H1 (cell line): ENCODE data around the gene INPP5B. TPM values are rescaled to one million over a fixed set of nuclear protein-coding genes. Genes with fewer than 3 reads are reported as not detected.

Experiments
- CTCF ChIA-PET: fragments of 300-600 bp; sonication (Branson Sonifier 250); formaldehyde crosslinking; loops from one replicate; lab custom pipeline; 2021; ENCODE audit not compliant: partially characterized antibody; lab: Charles Lee
- POLR2A ChIA-PET: fragments of 300-600 bp; sonication (Branson Sonifier 250); formaldehyde crosslinking; loops from one replicate; lab custom pipeline; 2021; ENCODE audit warnings: inconsistent platforms; ENCODE audit not compliant: partially characterized antibody; lab: Charles Lee
- DNase-seq, 2 experiments: peaks; one replicate each; pipeline versions ENCODE4 v3.0.0 to v3.0.0-alpha.2; 2010 to 2022; ENCODE audit warnings: low spot score in 2 of 2, low read depth in 1 of 2, mixed read lengths in 1 of 2
- FAIRE-seq: peaks from 2 replicates; lab custom pipeline; 2011; peaks lifted over from hg19 to GRCh38; lab: Jason Lieb, UNC
- H2AFZ ChIP-seq: 2 replicates; pipeline ENCODE4 v1.8.1; 2012; ENCODE audit warnings: low read length, inconsistent platforms
- H2AK5ac ChIP-seq: 2 replicates; pipeline ENCODE4 v1.6.1; 2013; ENCODE audit warnings: low read depth, low read length
- H2BK120ac ChIP-seq: replicated peaks from 2 replicates; pipeline ENCODE3; 2013; ENCODE audit warnings: low read depth, low read length, inconsistent platforms
- H2BK12ac ChIP-seq: 2 replicates; pipeline ENCODE4 v1.6.1; 2013; ENCODE audit warnings: low read depth, low read length
- H2BK15ac ChIP-seq: 2 replicates; pipeline ENCODE4 v1.6.1; 2013; ENCODE audit warnings: low read length
- H2BK20ac ChIP-seq: 2 replicates; pipeline ENCODE4 v1.6.1; 2013; ENCODE audit warnings: low read length
- H2BK5ac ChIP-seq: 2 replicates; pipeline ENCODE4 v1.6.1; 2013; ENCODE audit warnings: low read depth, low read length
- H3K14ac ChIP-seq: 2 replicates; pipeline ENCODE4 v1.6.1; 2013; ENCODE audit warnings: inconsistent platforms; ENCODE audit not compliant: insufficient read length
- H3K18ac ChIP-seq: 2 replicates; pipeline ENCODE4 v1.6.1; 2013; ENCODE audit warnings: low read length; ENCODE audit errors: extremely low read depth
- H3K23ac ChIP-seq: 2 replicates; pipeline ENCODE4 v1.6.1; 2013; ENCODE audit warnings: inconsistent platforms; ENCODE audit not compliant: insufficient read length
- H3K23me2 ChIP-seq: 2 replicates; pipeline ENCODE4 v1.6.1; 2013; ENCODE audit warnings: low read depth, low read length
- H3K27ac ChIP-seq: 2 replicates; pipeline ENCODE4 v1.6.1; 2011; ENCODE audit warnings: low read depth, low read length, inconsistent platforms
- H3K27me3 ChIP-seq, 4 experiments: replicated peaks in 1 of 4; 1 replicate in 1 of 4; 2 replicates in 3 of 4; pipeline versions ENCODE4 v1.6.1 to v1.8.1; 2011 to 2013; ENCODE audit warnings: low read length in 3 of 4, mild to moderate bottlenecking in 3 of 4, inconsistent platforms in 2 of 4, mixed read lengths in 2 of 4, moderate library complexity in 1 of 4; ENCODE audit not compliant: control insufficient read depth in 3 of 4, insufficient read depth in 3 of 4; ENCODE audit errors: extremely low read depth in 1 of 4
- H3K36me3 ChIP-seq, 4 experiments: 2 replicates each; pipeline versions ENCODE4 v1.6.1 to v1.8.1; 2011 to 2013; ENCODE audit warnings: mild to moderate bottlenecking in 4 of 4, low read length in 3 of 4, moderate library complexity in 2 of 4, control low read depth in 1 of 4, inconsistent platforms in 1 of 4; ENCODE audit not compliant: insufficient read depth in 4 of 4, control insufficient read depth in 2 of 4
- H3K4ac ChIP-seq: replicated peaks from 2 replicates; pipeline ENCODE3; 2013; ENCODE audit warnings: low read length, low read depth, mixed read lengths, inconsistent platforms; ENCODE audit not compliant: insufficient read length
- H3K4me1 ChIP-seq, 4 experiments: replicated peaks in 1 of 4; 1 replicate in 1 of 4; 2 replicates in 3 of 4; pipeline versions ENCODE4 v1.6.1 to v1.8.1; 2011 to 2013; ENCODE audit warnings: low read length in 3 of 4, inconsistent platforms in 2 of 4, mixed read lengths in 1 of 4; ENCODE audit not compliant: insufficient read depth in 4 of 4, control insufficient read depth in 3 of 4
- H3K4me2 ChIP-seq, 2 experiments: 2 replicates each; pipeline versions ENCODE4 v1.6.1 to v1.8.1; 2011 to 2013; ENCODE audit warnings: low read depth in 2 of 2, low read length in 2 of 2, control low read depth in 1 of 2, inconsistent platforms in 1 of 2, mild to moderate bottlenecking in 1 of 2; ENCODE audit not compliant: insufficient read depth in 1 of 2
- H3K4me3 ChIP-seq, 4 experiments: fragments of 200-600, 300-600 bp in 1 of 4; sonication (generic), shearing (Covaris generic), sonication (Bioruptor Twin) in 1 of 4; 2 replicates each; pipeline versions ENCODE4 v1.5.1 to v1.8.1; 2011 to 2016; ENCODE audit warnings: low read length in 4 of 4, low read depth in 3 of 4, control low read depth in 2 of 4, inconsistent platforms in 2 of 4, mild to moderate bottlenecking in 2 of 4, mixed read lengths in 1 of 4, moderate library complexity in 1 of 4; ENCODE audit not compliant: insufficient read depth in 2 of 4; ENCODE audit errors: extremely low read depth in 1 of 4
- H3K56ac ChIP-seq: replicated peaks from 2 replicates; pipeline ENCODE3; 2013; ENCODE audit warnings: low read depth, mild to moderate bottlenecking, mixed read lengths, low read length, inconsistent platforms; ENCODE audit not compliant: insufficient read length
- H3K79me1 ChIP-seq: 2 replicates; pipeline ENCODE4 v1.6.1; 2013; ENCODE audit warnings: low read depth, low read length, control low read depth
- H3K79me2 ChIP-seq, 2 experiments: 2 replicates each; pipeline versions ENCODE4 v1.6.1 to v1.8.1; 2012 to 2013; ENCODE audit warnings: low read length in 2 of 2, mild to moderate bottlenecking in 2 of 2, inconsistent platforms in 1 of 2; ENCODE audit not compliant: insufficient read depth in 2 of 2, control insufficient read depth in 1 of 2
- H3K9ac ChIP-seq, 4 experiments: replicated peaks in 1 of 4; 1 replicate in 1 of 4; 2 replicates in 3 of 4; pipeline versions ENCODE4 v1.6.1 to v1.8.1; 2011 to 2013; ENCODE audit warnings: low read depth in 3 of 4, low read length in 3 of 4, control low read depth in 2 of 4, mild to moderate bottlenecking in 2 of 4, moderate library complexity in 2 of 4, inconsistent platforms in 1 of 4; ENCODE audit errors: extremely low read depth in 1 of 4
- H3K9me3 ChIP-seq, 2 experiments: 2 replicates each; pipeline versions ENCODE4 v1.6.1 to v1.8.1; 2012 to 2013; ENCODE audit warnings: mild to moderate bottlenecking in 2 of 2, moderate library complexity in 2 of 2, control low read depth in 1 of 2, inconsistent platforms in 1 of 2, low read depth in 1 of 2, low read length in 1 of 2, mixed read lengths in 1 of 2; ENCODE audit not compliant: insufficient read depth in 2 of 2
- H4K20me1 ChIP-seq, 2 experiments: replicated peaks in 1 of 2; 2 replicates each; pipeline versions ENCODE3 to v1.8.1; 2011 to 2013; ENCODE audit warnings: inconsistent platforms in 2 of 2, low read length in 2 of 2, mild to moderate bottlenecking in 1 of 2; ENCODE audit not compliant: insufficient read depth in 2 of 2, control insufficient read depth in 1 of 2
- H4K5ac ChIP-seq: 2 replicates; pipeline ENCODE4 v1.6.1; 2013; ENCODE audit warnings: low read length, low read depth, mixed read lengths, inconsistent platforms; ENCODE audit not compliant: insufficient read length
- H4K8ac ChIP-seq: 2 replicates; pipeline ENCODE4 v1.8.0; 2013; ENCODE audit warnings: mild to moderate bottlenecking, moderate library complexity, low read length, inconsistent platforms; ENCODE audit not compliant: insufficient read depth; ENCODE audit errors: extremely low read depth
- H4K91ac ChIP-seq: replicated peaks from 2 replicates; pipeline ENCODE3; 2013; ENCODE audit warnings: low read length, mixed read lengths, inconsistent platforms; ENCODE audit not compliant: insufficient read length
- BRCA1 ChIP-seq: IDR thresholded peaks from 2 replicates; pipeline ENCODE4 v1.6.1; 2012; ENCODE audit warnings: low read depth, low read length, improper control_type of control experiment
- GTF2F1 ChIP-seq: IDR thresholded peaks from 2 replicates; pipeline ENCODE4 v1.6.1; 2012; ENCODE audit warnings: low read depth, low read length, improper control_type of control experiment, borderline replicate concordance
- YY1 ChIP-seq: IDR thresholded peaks from 2 replicates; pipeline ENCODE4 v1.6.1; 2011; ENCODE audit warnings: low read depth, mild to moderate bottlenecking, low read length
- WGBS, 2 experiments: shearing (Covaris generic) in 1 of 2; methylation state at CpG; one replicate each; pipeline versions ENCODE4 v1.1.6 to v1.1.7; 2013 to 2015; ENCODE audit warnings: low lambda C conversion rate in 2 of 2, mixed read lengths in 2 of 2, inconsistent platforms in 1 of 2, low coverage in 1 of 2, missing lambda C conversion rate in 1 of 2; ENCODE audit not compliant: insufficient replicate concordance in 2 of 2, insufficient coverage in 1 of 2, insufficient read length in 1 of 2; ENCODE audit errors: extremely low coverage in 1 of 2, missing lambda C conversion rate in 1 of 2; 5-methylcytosine and 5-hydroxymethylcytosine counted together
- polyA plus RNA-seq, 7 experiments: library from polyadenylated mRNA; depleted of rRNA in 3 of 7; stranded (reverse) in 5 of 7; unstranded in 2 of 7; fragments of >200 nt in 5 of 7; fragments of 200-250 nt in 2 of 7; gene quantifications; 1 replicate in 5 of 7; 2 replicates in 1 of 7; 4 replicates in 1 of 7; pipeline versions ENCODE4 v1.2.1 to v1.2.3, GENCODE V29; 2011 to 2013; ENCODE audit warnings: missing spikeins in 2 of 7, mixed read lengths in 2 of 7
- total RNA-seq: library from RNA; stranded (reverse); fragmentation: NEBNext Ultra II Directional; extraction: Animal tissue kit (Norgen Biotek cat#: 25700); gene quantifications from 2 replicates; pipeline ENCODE4 v1.2.1, GENCODE V29; 2021

INPP5B gene
- total and polyA plus RNA-seq, 2 of the 8 experiments (the other 6 are each of a cell fraction or from before 2014, with no cell fraction given) = 14.0 to 23.7 TPM

DNA sequence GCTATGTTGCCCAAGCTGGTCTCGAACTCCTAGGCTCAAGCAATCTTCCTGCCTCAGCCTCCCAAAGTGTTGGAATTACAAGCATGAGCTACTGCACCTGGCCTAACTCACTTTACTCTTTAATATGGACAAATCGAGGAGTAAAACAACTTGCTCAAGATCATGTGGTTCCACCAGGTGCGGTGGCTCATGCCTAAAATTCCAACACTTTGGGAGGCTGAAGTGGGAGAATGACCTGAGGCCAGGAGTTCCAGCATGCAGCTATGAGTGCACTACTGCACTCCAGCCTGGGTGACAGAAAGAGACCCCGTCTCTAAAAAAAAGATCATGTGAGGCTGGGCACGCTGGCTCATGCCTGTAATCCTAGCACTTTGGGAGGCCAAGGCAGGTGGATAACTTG lies 2.0 kb downstream of the INPP5B start:
- TF ChIP-seq BRCA1 (no peak), GTF2F1 (no peak), YY1 (no peak)
- Histone ChIP-seq H3K4me3 (no peak overlapping the region), H2AFZ (no peak overlapping the region), H3K56ac (no peak overlapping the region), H3K4me1 (peaks cover 0 to 4% (median 1%) of the 10 kb centered on the region in 4 experiments; a peak in 5 of 7 replicates), H3K9ac (no peak overlapping the region), H2BK5ac (no peak overlapping the region), H2BK120ac (no peak overlapping the region), H2BK15ac (no peak overlapping the region), H3K14ac (no peak overlapping the region), H3K79me1 (no peaks in the 10 kb centered on the region), H3K23ac (no peak overlapping the region), H4K8ac (no peak overlapping the region), H3K4ac (no peak overlapping the region), H2AK5ac (no peak overlapping the region), H3K23me2 (peaks cover 3% of the 10 kb centered on the region; the same call in 1 of the 2 replicates), H3K18ac (no peak overlapping the region), H3K27ac (no peak overlapping the region), H2BK12ac (no peak overlapping the region), H3K36me3 (no peaks in the 10 kb centered on the region; a peak in 1 of 8 replicates), H3K79me2 (no peaks in the 10 kb centered on the region), H4K20me1 (no peaks in the 10 kb centered on the region), H3K27me3 (no peaks in the 10 kb centered on the region), H3K9me3 (no peaks in the 10 kb centered on the region), H3K4me2 (no peak overlapping the region), H2BK20ac (no peak overlapping the region), H4K5ac (no peak overlapping the region), H4K91ac (no peak overlapping the region)
- ChIA-PET POLR2A (interaction anchor here (1.2 kb wide), 1 partner anchor 11 kb away, joined by 3 read pairs; no protein-coding TSS in a partner anchor), CTCF (interaction anchor here (0.7 to 1.4 kb wide), 5 partner anchors 9 to 246 kb away, joined by 3 to 5 read pairs (median 3); no protein-coding TSS in a partner anchor)
- WGBS, 2 experiments = 94% methylated on average over 5 of the region's 5 CpGs; no CpG with 5 or more reads in 1 of the 2 experiments
- no peak for FAIRE-seq
- no peak for DNase-seq
